Ascending aorta (tissue), 2 donors: ENCODE data around the gene MIOX. TPM values are rescaled to one million over a fixed set of nuclear protein-coding genes. Genes with fewer than 3 reads are reported as not detected.

Experiments
- DNase-seq, 2 donors: peaks; one replicate each; pipeline ENCODE4 v3.0.0-alpha.2; 2019; ENCODE audit warnings: low spot score in 2 of 2
- H3K27ac ChIP-seq, 2 donors: fragments of 200-600 bp; sonication (generic); one replicate each; pipeline ENCODE4 v1.5.1; 2016 to 2017; ENCODE audit warnings: mild to moderate bottlenecking in 1 of 2
- H3K27me3 ChIP-seq: fragments of 200-600 bp; sonication (generic); one replicate; pipeline ENCODE4 v1.5.1; 2017
- H3K36me3 ChIP-seq, 2 donors: fragments of 200-600 bp; sonication (generic); one replicate each; pipeline ENCODE4 v1.5.1; 2016
- H3K4me1 ChIP-seq, 2 donors: fragments of 200-600 bp; sonication (generic); one replicate each; pipeline ENCODE4 v1.5.1; 2016 to 2017; ENCODE audit warnings: mild to moderate bottlenecking in 1 of 2
- H3K4me3 ChIP-seq, 2 donors: fragments of 200-600 bp; sonication (generic); one replicate each; pipeline ENCODE4 v1.5.1; 2016 to 2017; ENCODE audit warnings: mild to moderate bottlenecking in 1 of 2
- H3K9me3 ChIP-seq, 2 donors: fragments of 200-600 bp; sonication (generic); one replicate each; pipeline ENCODE4 v1.5.1; 2016
- intact Hi-C: fragments of 100-400 bp; cut with DNase I; formaldehyde crosslinking; loops from one replicate; pipeline ENCODE4 v1.15.1; 2023
- total RNA-seq: library from RNA; depleted of rRNA; stranded (reverse); fragments of >200 nt; gene quantifications from one replicate; pipeline ENCODE4 v1.1.0, GENCODE V29; 2016
- TF ChIP-seq, protein P1 (sequence below), 3 experiments: fragments of 200-600 bp in 2 of 3; fragments of 450-650 bp in 1 of 3; sonication (generic) in 2 of 3; IDR thresholded peaks; one replicate each; pipeline ENCODE4 v1.5.1; 2016 to 2019; ENCODE audit warnings: antibody characterized with exemption in 3 of 3, mild to moderate bottlenecking in 1 of 3, moderate library complexity in 1 of 3

Gene MIOX
- total RNA-seq, 1 donor from 2014 or later, result not detected

DNA sequence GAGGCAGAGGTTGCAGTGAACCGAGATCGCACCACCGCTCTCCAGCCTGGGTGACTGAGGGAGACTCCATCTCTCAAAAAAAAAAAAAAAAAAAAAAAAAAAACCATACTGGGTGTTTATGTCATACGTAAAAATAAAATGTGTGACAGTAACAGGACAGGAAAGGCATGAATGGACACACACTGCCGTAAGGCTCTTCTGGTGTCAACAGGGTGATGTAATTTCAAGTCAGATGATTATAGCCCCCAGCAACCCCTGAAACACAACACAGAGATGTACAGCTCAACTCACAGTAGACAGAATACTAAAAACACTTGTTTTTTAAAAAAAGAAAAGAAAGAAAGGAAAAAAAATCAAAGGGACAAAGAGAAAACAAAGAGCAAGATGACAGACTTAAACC, 34.0 kb upstream of the MIOX start:
- DNase-seq, result no peak
- no peaks in the 10 kb centered on the region for H3K27me3 ChIP-seq
- no peak overlapping the region for H3K27ac ChIP-seq
- H3K4me3 ChIP-seq, result no peak overlapping the region
- H3K36me3 ChIP-seq, result peaks cover 70 to 78% of the 10 kb centered on the region in 2 donors
- TF ChIP-seq, protein P1, sequence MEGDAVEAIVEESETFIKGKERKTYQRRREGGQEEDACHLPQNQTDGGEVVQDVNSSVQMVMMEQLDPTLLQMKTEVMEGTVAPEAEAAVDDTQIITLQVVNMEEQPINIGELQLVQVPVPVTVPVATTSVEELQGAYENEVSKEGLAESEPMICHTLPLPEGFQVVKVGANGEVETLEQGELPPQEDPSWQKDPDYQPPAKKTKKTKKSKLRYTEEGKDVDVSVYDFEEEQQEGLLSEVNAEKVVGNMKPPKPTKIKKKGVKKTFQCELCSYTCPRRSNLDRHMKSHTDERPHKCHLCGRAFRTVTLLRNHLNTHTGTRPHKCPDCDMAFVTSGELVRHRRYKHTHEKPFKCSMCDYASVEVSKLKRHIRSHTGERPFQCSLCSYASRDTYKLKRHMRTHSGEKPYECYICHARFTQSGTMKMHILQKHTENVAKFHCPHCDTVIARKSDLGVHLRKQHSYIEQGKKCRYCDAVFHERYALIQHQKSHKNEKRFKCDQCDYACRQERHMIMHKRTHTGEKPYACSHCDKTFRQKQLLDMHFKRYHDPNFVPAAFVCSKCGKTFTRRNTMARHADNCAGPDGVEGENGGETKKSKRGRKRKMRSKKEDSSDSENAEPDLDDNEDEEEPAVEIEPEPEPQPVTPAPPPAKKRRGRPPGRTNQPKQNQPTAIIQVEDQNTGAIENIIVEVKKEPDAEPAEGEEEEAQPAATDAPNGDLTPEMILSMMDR (IDR thresholded peaks at IDR 0.05), result no peak
- H3K4me1 ChIP-seq, result no peaks in the 10 kb centered on the region
- intact Hi-C loops, result no loop called here
- no peaks in the 10 kb centered on the region for H3K9me3 ChIP-seq

DNA sequence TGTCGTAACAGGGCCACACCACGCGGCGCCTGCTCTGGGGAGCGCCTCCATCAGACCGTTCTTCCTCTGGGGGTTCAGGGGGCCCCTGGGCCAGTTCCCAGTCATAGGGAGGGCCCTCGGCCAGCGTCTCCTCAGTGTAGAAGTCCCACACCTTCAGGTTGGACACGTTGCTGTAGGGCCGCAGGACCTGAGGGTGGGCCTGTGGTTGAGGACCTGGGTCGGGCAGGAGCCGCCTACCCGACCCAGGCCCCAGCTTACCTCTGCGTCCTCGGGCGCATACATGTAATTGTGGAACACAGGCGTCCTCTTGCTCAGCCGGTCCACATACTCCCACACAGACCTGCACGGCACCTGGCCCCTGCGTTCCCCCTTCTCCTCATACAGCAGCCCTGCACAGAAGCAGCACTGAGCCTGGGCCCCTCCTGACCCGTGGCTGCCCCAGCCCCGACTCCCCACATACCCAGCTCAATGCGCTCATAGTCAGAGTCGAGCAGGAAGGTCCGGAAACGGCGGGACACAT, 32.0 kb upstream of the MIOX start:
- H3K4me3 ChIP-seq, result no peak overlapping the region
- TF ChIP-seq, protein P1 (IDR thresholded peaks at IDR 0.05), result no peak
- intact Hi-C loops, result no loop called here
- no peaks in the 10 kb centered on the region for H3K4me1 ChIP-seq
- no peak for DNase-seq
- H3K27me3 ChIP-seq, result no peaks in the 10 kb centered on the region
- H3K9me3 ChIP-seq, result no peaks in the 10 kb centered on the region
- H3K27ac ChIP-seq, result no peak overlapping the region
- peaks cover 69 to 86% of the 10 kb centered on the region in 2 donors for H3K36me3 ChIP-seq

DNA sequence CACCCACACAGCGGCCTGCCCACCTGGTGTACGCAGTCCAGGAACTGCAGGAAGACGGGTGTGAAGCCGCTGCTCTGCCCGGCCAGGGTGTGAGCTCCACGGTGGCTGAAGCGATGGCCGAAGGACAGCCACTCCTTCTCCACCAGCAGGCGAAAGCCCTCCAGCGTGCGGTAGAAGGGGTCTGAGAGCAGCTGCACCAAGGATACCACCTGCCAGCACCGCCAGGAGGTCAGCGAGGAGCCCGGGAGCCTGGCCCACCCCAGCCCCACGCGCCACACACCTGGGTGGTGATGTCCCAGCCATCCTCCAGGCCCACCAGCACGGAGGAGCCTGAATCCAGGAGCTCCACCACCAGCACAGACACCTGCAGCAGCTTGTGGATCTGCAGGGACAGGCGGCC, 31.5 kb upstream of the MIOX start:
- intact Hi-C loops, result no loop called here

DNA sequence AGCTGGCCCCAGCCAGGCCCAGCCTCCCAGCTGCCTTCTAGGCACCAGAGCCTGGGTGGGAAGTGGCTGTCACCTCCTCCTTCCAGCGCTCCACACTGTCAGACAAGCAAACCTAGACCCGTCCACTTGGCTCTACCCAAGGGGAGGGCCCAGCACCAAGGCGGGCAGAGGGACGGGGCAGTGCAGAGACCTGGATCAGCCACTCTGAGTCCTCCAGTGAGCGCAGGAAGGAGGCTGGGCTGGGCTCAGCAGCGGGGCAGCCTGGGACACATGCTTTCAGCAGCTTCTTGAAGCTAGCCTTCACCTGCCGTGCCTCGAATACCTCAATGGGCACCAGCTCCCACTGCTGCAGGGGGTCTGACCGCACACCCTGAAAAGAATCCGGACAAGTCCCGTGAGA, 30.6 kb upstream of the MIOX start:
- no peak for DNase-seq
- TF ChIP-seq, protein P1 (IDR thresholded peaks at IDR 0.05), result no peak
- H3K4me3 ChIP-seq, result no peak overlapping the region
- no peaks in the 10 kb centered on the region for H3K9me3 ChIP-seq
- no peaks in the 10 kb centered on the region for H3K27me3 ChIP-seq
- H3K4me1 ChIP-seq, result no peaks in the 10 kb centered on the region
- intact Hi-C loops, result no loop called here
- peaks cover 71 to 86% of the 10 kb centered on the region in 2 donors for H3K36me3 ChIP-seq
- no peak overlapping the region for H3K27ac ChIP-seq

More for the DNA sequence above, 31.5 kb upstream of the MIOX start:
- H3K27me3 ChIP-seq, result no peaks in the 10 kb centered on the region
- peaks cover 69 to 86% of the 10 kb centered on the region in 2 donors for H3K36me3 ChIP-seq
- H3K4me1 ChIP-seq, result no peaks in the 10 kb centered on the region
- H3K9me3 ChIP-seq, result no peaks in the 10 kb centered on the region
- TF ChIP-seq, protein P1 (IDR thresholded peaks at IDR 0.05), result no peak
- no peak overlapping the region for H3K27ac ChIP-seq
- no peak overlapping the region for H3K4me3 ChIP-seq
- DNase-seq, result no peak

DNA sequence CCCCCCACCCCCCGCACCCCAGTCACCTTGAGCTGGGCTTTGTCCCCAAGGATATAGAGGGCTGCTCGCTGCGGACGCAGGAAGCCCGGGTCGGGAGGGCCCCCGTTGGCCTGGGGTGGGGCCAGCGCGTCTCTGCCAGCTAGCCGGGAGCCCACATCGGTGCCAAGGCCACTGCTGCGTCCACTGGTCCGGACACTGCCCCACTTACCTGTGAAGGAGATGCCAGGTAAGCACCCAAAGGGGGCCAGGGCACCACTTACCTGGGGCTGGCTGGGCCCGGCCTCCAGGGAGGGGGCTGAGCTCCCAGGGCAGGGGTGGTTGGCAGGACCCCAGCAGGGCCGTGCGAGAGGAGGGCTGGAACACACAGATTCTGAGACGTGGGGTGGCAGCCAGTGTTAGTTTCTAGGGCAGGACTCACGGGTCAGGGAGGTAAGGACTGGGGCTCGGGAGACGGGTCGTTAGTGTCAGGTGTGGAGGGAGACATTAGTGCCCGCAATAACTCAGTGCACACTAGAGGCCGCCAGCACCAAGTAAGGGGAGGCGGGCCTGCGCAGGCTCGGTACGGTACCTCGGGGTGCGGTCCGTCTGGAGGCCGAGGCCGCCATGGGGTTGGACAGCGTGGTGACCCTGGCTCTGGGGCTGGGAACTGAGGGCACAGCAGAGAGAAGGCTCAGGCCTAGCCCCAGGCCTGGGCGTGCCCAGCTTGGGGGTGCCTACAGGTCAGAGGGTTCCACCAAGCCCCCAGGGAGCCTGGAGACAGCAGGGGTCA, 30.0 kb upstream of the MIOX start:
- no peak overlapping the region for H3K4me3 ChIP-seq
- TF ChIP-seq, protein P1 (IDR thresholded peaks at IDR 0.05), result no peak
- intact Hi-C loops, result no loop called here
- no peak overlapping the region for H3K27ac ChIP-seq
- H3K9me3 ChIP-seq, result no peaks in the 10 kb centered on the region
- no peaks in the 10 kb centered on the region for H3K4me1 ChIP-seq
- no peaks in the 10 kb centered on the region for H3K27me3 ChIP-seq
- no peak for DNase-seq
- peaks cover 78 to 89% of the 10 kb centered on the region in 2 donors for H3K36me3 ChIP-seq
